ENCODE measurements around the gene ASPSCR1.

- TF ChIP-seq POLR2A (IDR thresholded peaks at IDR 0.05) (no peak), CTCF (IDR thresholded peaks at IDR 0.05 in 4 of 5, conservative IDR thresholded peaks at IDR 0.05 in 1 of 5) (no peak)
Observed at GRCh38 chr17:81933178-81933699, 44.2 kb upstream of the ASPSCR1 start.
